Urinary bladder (tissue), 4 donors: Measurements from ENCODE around the gene CACNA1D. TPM values are rescaled to one million over a fixed set of nuclear protein-coding genes. Genes with fewer than 3 reads are reported as not detected.
"Not testable (repeated sequence)": the region's sequence is repeated elsewhere in the genome, so short reads cannot be mapped to it uniquely, and the experiment has no call there.

Experiments
- DNase-seq: peaks from one replicate; pipeline ENCODE4 v3.0.0-alpha.2; 2015; ENCODE audit errors: extremely low spot score
- H3K27ac ChIP-seq: one replicate; pipeline ENCODE4 v1.5.1; 2013; ENCODE audit warnings: low read depth, mild to moderate bottlenecking, moderate library complexity
- H3K36me3 ChIP-seq: one replicate; pipeline ENCODE4 v1.6.1; 2013; ENCODE audit warnings: mild to moderate bottlenecking, moderate library complexity; ENCODE audit not compliant: insufficient read depth
- H3K4me1 ChIP-seq: one replicate; pipeline ENCODE4 v1.6.1; 2013; ENCODE audit warnings: mild to moderate bottlenecking, moderate library complexity; ENCODE audit not compliant: insufficient read depth
- H3K4me3 ChIP-seq: one replicate; pipeline ENCODE4 v1.5.1; 2013; ENCODE audit warnings: low read depth, low read length
- WGBS: extraction: QIAGEN DNeasy Blood & Tissue Kit; methylation state at CpG from one replicate; pipeline ENCODE4 v1.1.7; 2013; 5-methylcytosine and 5-hydroxymethylcytosine counted together
- polyA plus RNA-seq: library from polyadenylated mRNA; stranded (reverse); fragments of 200-250 nt; gene quantifications from one replicate; pipeline ENCODE4 v1.2.3, GENCODE V29; 2013
- total RNA-seq: library from RNA; depleted of rRNA; stranded (reverse); fragments of >200 nt; gene quantifications from one replicate; pipeline ENCODE4 v1.2.3, GENCODE V29; 2014
- donor health status: healthy with polysubstance abuse.
- donor health status: healthy.

The CACNA1D gene
- 23.5 TPM for total RNA-seq
- 1.6 TPM for polyA plus RNA-seq

- under 1% methylated on average over 120 of the region's 122 CpGs for WGBS
- Histone ChIP-seq H3K4me1 (no peaks in the 10 kb centered on the region), H3K4me3 (peak within 1 kb of the TSS; percentile 74), H3K27ac (no peak within 1 kb of the TSS), H3K36me3 (no peaks in the 10 kb centered on the region)
- DNase-seq = no peak
Measured at GRCh38 chr3:53493963-53494791, at the start of gene CACNA1D. Gene CACNA1D, plus strand, starts transcription at chr3:53494611. Its CDS starts 556 bp downstream, at chr3:53495167.

GRCh38 chr3:53457068-53457467, 37.3 kb upstream of the CACNA1D start:
- no peaks in the 10 kb centered on the region for H3K36me3 ChIP-seq
- no peak overlapping the region for H3K4me3 ChIP-seq
- DNase-seq = no peak
- no peak overlapping the region for H3K27ac ChIP-seq
- no peaks in the 10 kb centered on the region for H3K4me1 ChIP-seq

- no peak for DNase-seq
- H3K36me3 ChIP-seq = no peaks in the 10 kb centered on the region
- no peaks in the 10 kb centered on the region for H3K4me1 ChIP-seq
- no peak overlapping the region for H3K4me3 ChIP-seq
- 54% methylated on average over 1 of the region's 1 CpG for WGBS
- no peak overlapping the region for H3K27ac ChIP-seq
Measured at GRCh38 chr3:53460326-53460725, 34.1 kb upstream of the CACNA1D start.

GRCh38 chr3:53464424-53464823, 30.0 kb upstream of the CACNA1D start:
- 93% methylated on average over 3 of the region's 3 CpGs for WGBS
- Histone ChIP-seq H3K4me1 (no peaks in the 10 kb centered on the region), H3K27ac (no peak overlapping the region), H3K36me3 (no peaks in the 10 kb centered on the region), H3K4me3 (no peak overlapping the region)
- DNase-seq = no peak

DNA sequence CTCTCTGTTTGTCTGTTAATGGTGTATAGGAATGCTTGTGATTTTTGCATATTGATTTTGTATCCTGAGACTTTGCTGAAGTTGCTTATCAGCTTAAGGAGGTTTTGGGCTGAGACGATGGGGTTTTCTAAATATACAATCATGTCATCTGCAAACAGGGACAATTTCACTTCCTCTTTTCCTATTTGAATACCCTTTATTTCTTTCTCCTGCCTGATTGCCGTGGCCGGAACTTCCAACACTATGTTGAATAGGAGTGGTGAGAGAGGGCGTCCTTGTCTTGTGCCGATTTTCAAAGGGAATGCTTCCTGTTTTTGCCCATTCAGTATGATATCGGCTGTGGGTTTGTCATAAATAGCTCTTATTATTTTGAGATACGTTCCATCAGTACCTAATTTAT, 24.7 kb upstream of the CACNA1D start:
- not testable (repeated sequence) for H3K4me3 ChIP-seq, H3K4me1 ChIP-seq, H3K27ac ChIP-seq, DNase-seq, H3K36me3 ChIP-seq
- WGBS = 77% methylated on average over 7 of the region's 7 CpGs

GRCh38 chr3:53473422-53473821, 21.0 kb upstream of the CACNA1D start:
- DNase-seq = no peak
- no peak overlapping the region for H3K27ac ChIP-seq
- H3K4me1 ChIP-seq = no peaks in the 10 kb centered on the region
- WGBS = 63% methylated on average over 2 of the region's 2 CpGs
- no peak overlapping the region for H3K4me3 ChIP-seq
- H3K36me3 ChIP-seq = no peaks in the 10 kb centered on the region

GRCh38 chr3:53476372-53476771, 18.0 kb upstream of the CACNA1D start:
- not testable (repeated sequence) for H3K4me1 ChIP-seq, H3K4me3 ChIP-seq, H3K36me3 ChIP-seq, H3K27ac ChIP-seq, DNase-seq
- WGBS = 96% methylated on average over 3 of the region's 3 CpGs

DNA sequence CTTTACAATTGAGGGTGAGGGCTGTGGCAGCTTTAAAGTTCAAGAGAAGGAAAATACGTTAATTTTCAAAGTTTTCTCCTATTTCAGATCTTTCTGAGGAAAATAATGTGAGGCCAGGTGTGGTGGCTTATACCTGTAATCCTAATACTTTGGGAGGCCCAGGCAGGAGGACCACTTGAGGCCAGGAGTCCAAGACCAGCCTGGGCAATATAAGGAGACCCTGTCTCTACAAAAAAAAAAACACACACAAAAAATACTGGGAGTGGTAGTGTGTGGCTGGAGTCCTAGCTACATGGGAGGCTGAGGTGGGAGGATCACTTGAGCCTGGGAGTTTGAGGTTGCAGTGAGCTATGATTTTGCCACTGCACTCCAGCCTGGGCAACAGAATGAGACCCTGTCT, 16.7 kb upstream of the CACNA1D start:
- not testable (repeated sequence) for H3K4me3 ChIP-seq, H3K27ac ChIP-seq, H3K36me3 ChIP-seq, H3K4me1 ChIP-seq, DNase-seq
- 70% methylated on average over 1 of the region's 1 CpG for WGBS

GRCh38 chr3:53478166-53478830, 16.1 kb upstream of the CACNA1D start:
- 44% methylated on average over 1 of the region's 1 CpG for WGBS
- no peaks in the 10 kb centered on the region for H3K36me3 ChIP-seq
- DNase-seq = no peak
- H3K27ac ChIP-seq = no peak overlapping the region
- no peaks in the 10 kb centered on the region for H3K4me1 ChIP-seq
- no peak overlapping the region for H3K4me3 ChIP-seq

- Histone ChIP-seq H3K4me1 (no peaks in the 10 kb centered on the region), H3K4me3 (no peak overlapping the region), H3K36me3 (no peaks in the 10 kb centered on the region), H3K27ac (no peak overlapping the region)
- no peak for DNase-seq
- 62% methylated on average over 4 of the region's 4 CpGs for WGBS
Measured at GRCh38 chr3:53478921-53479664, 15.3 kb upstream of the CACNA1D start.

GRCh38 chr3:53482227-53482626, 12.2 kb upstream of the CACNA1D start:
- 84% methylated on average over 1 of the region's 1 CpG for WGBS
- H3K27ac ChIP-seq = no peak overlapping the region
- H3K4me1 ChIP-seq = no peaks in the 10 kb centered on the region
- no peak for DNase-seq
- no peak overlapping the region for H3K4me3 ChIP-seq
- no peaks in the 10 kb centered on the region for H3K36me3 ChIP-seq

DNA sequence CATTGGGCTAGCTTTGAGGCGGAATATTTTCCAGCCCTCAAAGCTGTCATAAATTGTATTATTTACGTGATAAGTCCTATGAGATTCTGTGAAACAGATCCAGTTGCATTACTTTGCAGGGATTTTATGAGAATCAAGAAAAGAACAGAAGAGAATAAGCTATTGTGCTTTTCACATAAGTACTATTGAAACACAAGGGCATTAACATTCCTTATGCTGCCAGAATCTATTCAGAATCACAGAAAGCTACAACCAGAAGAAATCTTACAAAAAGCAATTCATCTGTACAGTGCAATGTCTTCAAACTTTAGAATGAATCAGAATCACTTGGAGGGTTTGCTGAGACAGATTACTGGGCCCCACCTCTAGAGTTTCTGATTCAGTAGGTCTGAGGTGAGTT, 10.6 kb upstream of the CACNA1D start:
- H3K36me3 ChIP-seq = no peaks in the 10 kb centered on the region
- no peaks in the 10 kb centered on the region for H3K4me1 ChIP-seq
- no peak for DNase-seq
- H3K27ac ChIP-seq = no peak overlapping the region
- 70% methylated on average over 2 of the region's 2 CpGs for WGBS
- H3K4me3 ChIP-seq = no peak overlapping the region

DNA sequence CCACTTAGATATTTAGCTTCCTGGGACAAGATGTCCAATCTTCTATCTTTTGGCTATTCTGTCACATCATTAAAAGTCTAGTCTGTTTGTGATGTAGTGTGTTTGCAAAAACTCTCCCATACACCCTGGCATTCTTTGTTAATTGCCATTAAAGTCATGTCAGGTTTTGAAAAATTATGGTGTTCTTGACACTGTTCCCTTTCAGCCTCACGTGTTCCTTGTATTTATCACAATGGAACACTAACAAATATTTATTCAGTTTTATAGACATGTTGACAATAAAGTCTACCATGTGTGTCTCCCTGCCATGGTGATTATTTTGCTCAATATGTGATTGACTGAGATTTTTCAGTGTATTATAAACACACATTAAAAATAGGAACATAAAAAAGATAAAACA, 9.4 kb upstream of the CACNA1D start:
- DNase-seq = no peak
- 31% methylated on average over 1 of the region's 1 CpG for WGBS
- H3K27ac ChIP-seq = no peak overlapping the region
- H3K4me3 ChIP-seq = no peak overlapping the region
- no peaks in the 10 kb centered on the region for H3K36me3 ChIP-seq
- no peaks in the 10 kb centered on the region for H3K4me1 ChIP-seq
